ENCODE data around the gene TMEM178A. TPM values are rescaled to one million over a fixed set of nuclear protein-coding genes. Genes with fewer than 3 reads are reported as not detected.

Gene TMEM178A
- total RNA-seq, 1 donor from 2014 or later: 19.2 TPM

DNA sequence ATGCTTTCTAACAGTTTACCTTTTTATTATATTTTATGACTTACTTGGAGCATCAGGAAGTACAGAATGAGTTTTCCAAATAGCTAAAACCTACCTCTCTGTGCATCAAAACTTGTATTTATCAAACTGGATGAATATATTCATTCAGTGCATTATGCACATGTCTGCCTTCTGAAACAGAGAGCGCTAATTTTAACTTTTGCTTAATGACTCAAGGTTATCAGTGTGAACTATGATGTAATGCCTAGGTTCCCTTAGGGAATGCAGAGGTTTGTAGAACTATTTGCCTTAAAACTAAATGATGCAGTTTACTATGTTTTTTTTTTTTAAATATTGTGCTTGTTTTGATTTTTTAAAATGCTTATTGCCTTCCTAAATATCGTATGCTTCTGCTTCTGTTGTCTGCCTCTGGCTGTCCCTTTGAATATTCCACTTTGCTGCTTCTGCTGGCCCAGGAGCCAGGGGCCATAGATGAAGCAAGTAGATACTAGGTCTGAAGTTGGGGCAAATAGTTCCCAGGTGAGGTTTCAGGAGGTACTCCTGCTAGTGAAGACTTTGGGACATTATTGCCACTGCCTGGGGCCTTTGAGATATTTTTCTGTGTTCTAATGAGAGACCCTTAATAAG is 16.5 kb downstream of the TMEM178A start:
- peaks cover 12% of the 10 kb centered on the region for H3K9me3 Mint-ChIP-seq

DNA sequence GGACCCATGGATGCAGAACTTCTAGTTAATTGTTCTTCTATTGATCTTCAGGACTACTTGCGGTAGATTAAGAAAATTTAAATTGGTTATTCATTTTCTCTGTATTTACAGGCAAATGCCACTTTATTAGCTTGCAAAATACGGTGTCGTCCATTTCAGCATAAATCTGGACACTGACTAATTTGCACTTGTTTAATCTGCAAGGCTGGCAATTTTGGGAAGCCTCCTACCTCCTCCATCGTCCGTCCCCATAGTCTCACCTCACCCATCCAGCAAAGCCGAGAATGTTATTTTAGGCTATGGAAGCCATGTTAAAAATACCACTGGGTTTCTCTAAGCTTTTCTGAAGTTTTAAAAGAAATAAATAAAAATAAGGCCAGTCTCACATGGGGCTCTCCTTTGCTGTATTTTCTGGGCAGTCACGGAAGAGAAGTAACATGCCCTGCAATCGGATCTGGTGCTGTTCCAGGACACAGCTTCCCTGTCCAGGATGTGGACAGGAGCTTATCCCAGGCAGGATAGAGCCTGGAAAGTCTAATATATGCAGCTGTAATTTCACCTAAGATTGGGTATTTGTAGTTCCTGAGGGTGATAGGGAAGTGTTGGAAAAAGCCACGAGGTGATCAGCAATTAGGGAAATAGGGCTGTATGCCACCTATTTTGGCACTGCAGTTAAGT is 17.4 kb downstream of the TMEM178A start:
- no peak overlapping the region for H3K27ac Mint-ChIP-seq
- H3K4me1 Mint-ChIP-seq: peaks cover 17% of the 10 kb centered on the region
- no peak overlapping the region for H3K4me3 ChIP-seq
- no peaks in the 10 kb centered on the region for H3K27me3 Mint-ChIP-seq (ENCODE audit: insufficient read depth, low read depth)
- TF ChIP-seq EZH2phosphoT487 (IDR thresholded peaks at IDR 0.05) (no peak), EZH2 (IDR thresholded peaks at IDR 0.05) (no peak)
- TF ChIP-seq, protein P1, sequence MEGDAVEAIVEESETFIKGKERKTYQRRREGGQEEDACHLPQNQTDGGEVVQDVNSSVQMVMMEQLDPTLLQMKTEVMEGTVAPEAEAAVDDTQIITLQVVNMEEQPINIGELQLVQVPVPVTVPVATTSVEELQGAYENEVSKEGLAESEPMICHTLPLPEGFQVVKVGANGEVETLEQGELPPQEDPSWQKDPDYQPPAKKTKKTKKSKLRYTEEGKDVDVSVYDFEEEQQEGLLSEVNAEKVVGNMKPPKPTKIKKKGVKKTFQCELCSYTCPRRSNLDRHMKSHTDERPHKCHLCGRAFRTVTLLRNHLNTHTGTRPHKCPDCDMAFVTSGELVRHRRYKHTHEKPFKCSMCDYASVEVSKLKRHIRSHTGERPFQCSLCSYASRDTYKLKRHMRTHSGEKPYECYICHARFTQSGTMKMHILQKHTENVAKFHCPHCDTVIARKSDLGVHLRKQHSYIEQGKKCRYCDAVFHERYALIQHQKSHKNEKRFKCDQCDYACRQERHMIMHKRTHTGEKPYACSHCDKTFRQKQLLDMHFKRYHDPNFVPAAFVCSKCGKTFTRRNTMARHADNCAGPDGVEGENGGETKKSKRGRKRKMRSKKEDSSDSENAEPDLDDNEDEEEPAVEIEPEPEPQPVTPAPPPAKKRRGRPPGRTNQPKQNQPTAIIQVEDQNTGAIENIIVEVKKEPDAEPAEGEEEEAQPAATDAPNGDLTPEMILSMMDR (IDR thresholded peaks at IDR 0.05): no peak
- no peak overlapping the region for H3K9ac ChIP-seq
- H3K27me3 ChIP-seq: no peaks in the 10 kb centered on the region
- H3K79me2 ChIP-seq (ENCODE audit: low read depth): no peaks in the 10 kb centered on the region
- H4K20me1 ChIP-seq (ENCODE audit: low read depth): no peaks in the 10 kb centered on the region
- H3K27ac ChIP-seq: no peak overlapping the region
- no peak overlapping the region for H2AFZ ChIP-seq (replicated peaks)
- no peak overlapping the region for H3K4me2 ChIP-seq
- no peak for DNase-seq (ENCODE audit: low spot score)
- H3K4me3 Mint-ChIP-seq: no peak overlapping the region
- H3K36me3 Mint-ChIP-seq: peaks cover 8% of the 10 kb centered on the region
- peaks cover 3% of the 10 kb centered on the region for H3K4me1 ChIP-seq
- H3F3A ChIP-seq (ENCODE audit: low read depth): no peaks in the 10 kb centered on the region
- no peaks in the 10 kb centered on the region for H3K9me3 ChIP-seq (ENCODE audit: low read depth)
- H3K36me3 ChIP-seq: no peaks in the 10 kb centered on the region
- peaks cover 3% of the 10 kb centered on the region for H3K9me3 Mint-ChIP-seq

More for the DNA sequence above, 16.5 kb downstream of the TMEM178A start:
- Histone ChIP-seq H4K20me1 (ENCODE audit: low read depth) (no peaks in the 10 kb centered on the region), H3K4me2 (no peak overlapping the region), H3K4me1 (peaks cover 3% of the 10 kb centered on the region), H3K9ac (no peak overlapping the region), H3F3A (ENCODE audit: low read depth) (no peaks in the 10 kb centered on the region), H3K79me2 (ENCODE audit: low read depth) (no peaks in the 10 kb centered on the region), H3K27ac (no peak overlapping the region), H3K4me3 (no peak overlapping the region), H3K27me3 (no peaks in the 10 kb centered on the region), H3K9me3 (ENCODE audit: low read depth) (no peaks in the 10 kb centered on the region), H3K36me3 (no peaks in the 10 kb centered on the region), H2AFZ (replicated peaks) (no peak overlapping the region)
- no peak overlapping the region for H3K27ac Mint-ChIP-seq
- no peaks in the 10 kb centered on the region for H3K27me3 Mint-ChIP-seq (ENCODE audit: insufficient read depth, low read depth)
- no peak for DNase-seq (ENCODE audit: low spot score)
- no peak for TF ChIP-seq EZH2phosphoT487 (IDR thresholded peaks at IDR 0.05)
- TF ChIP-seq, protein P1 (IDR thresholded peaks at IDR 0.05): no peak
- TF ChIP-seq EZH2 (IDR thresholded peaks at IDR 0.05): no peak
- peaks cover 14% of the 10 kb centered on the region for H3K4me1 Mint-ChIP-seq
- peaks cover 17% of the 10 kb centered on the region for H3K36me3 Mint-ChIP-seq
- no peak overlapping the region for H3K4me3 Mint-ChIP-seq

DNA sequence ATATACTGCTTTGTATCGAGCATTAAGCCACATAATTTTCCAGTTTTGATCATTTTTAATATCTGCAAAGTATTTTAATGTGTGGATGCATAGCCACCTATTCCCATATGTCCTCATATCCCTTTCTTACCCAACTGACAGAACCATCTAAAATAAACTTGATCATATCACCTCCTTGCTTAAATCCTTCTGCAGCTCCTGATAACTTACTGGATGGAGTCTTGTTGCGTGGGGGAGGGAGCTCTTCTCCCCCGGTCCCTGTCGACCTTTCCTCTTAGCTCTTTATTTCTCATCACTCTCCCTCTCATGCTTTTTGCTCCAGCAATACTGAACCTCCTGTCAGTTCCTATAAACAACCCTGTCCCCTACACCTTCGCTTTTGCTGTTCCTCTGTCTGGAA is 18.7 kb downstream of the TMEM178A start:
- no peak overlapping the region for H3K4me3 Mint-ChIP-seq
- no peak overlapping the region for H3K4me3 ChIP-seq
- no peaks in the 10 kb centered on the region for H3K79me2 ChIP-seq (ENCODE audit: low read depth)
- no peaks in the 10 kb centered on the region for H3K9me3 ChIP-seq (ENCODE audit: low read depth)
- peaks cover 3% of the 10 kb centered on the region for H3K4me1 ChIP-seq
- H3K4me1 Mint-ChIP-seq: peaks cover 17% of the 10 kb centered on the region
- H3K27ac ChIP-seq: no peak overlapping the region
- no peaks in the 10 kb centered on the region for H3K36me3 ChIP-seq
- no peak for DNase-seq (ENCODE audit: low spot score)
- no peak overlapping the region for H2AFZ ChIP-seq (replicated peaks)
- H3K27ac Mint-ChIP-seq: no peak overlapping the region
- H3K9ac ChIP-seq: no peak overlapping the region
- TF ChIP-seq EZH2 (IDR thresholded peaks at IDR 0.05): no peak
- TF ChIP-seq, protein P1 (IDR thresholded peaks at IDR 0.05): no peak
- TF ChIP-seq EZH2phosphoT487 (IDR thresholded peaks at IDR 0.05): no peak
- H3K4me2 ChIP-seq: no peak overlapping the region
- H3K27me3 ChIP-seq: no peaks in the 10 kb centered on the region
- H4K20me1 ChIP-seq (ENCODE audit: low read depth): no peaks in the 10 kb centered on the region
- H3K27me3 Mint-ChIP-seq (ENCODE audit: insufficient read depth, low read depth): no peaks in the 10 kb centered on the region
- H3F3A ChIP-seq (ENCODE audit: low read depth): no peaks in the 10 kb centered on the region
- peaks cover 6% of the 10 kb centered on the region for H3K36me3 Mint-ChIP-seq
- peaks cover 3% of the 10 kb centered on the region for H3K9me3 Mint-ChIP-seq

Data from neural progenitor cell (in vitro differentiated cells).